ENCODE data around the gene ABCA7.
"Not testable (repeated sequence)": the region's sequence is repeated elsewhere in the genome, so short reads cannot be mapped to it uniquely, and the experiment has no call there.

The ABCA7 gene

DNA sequence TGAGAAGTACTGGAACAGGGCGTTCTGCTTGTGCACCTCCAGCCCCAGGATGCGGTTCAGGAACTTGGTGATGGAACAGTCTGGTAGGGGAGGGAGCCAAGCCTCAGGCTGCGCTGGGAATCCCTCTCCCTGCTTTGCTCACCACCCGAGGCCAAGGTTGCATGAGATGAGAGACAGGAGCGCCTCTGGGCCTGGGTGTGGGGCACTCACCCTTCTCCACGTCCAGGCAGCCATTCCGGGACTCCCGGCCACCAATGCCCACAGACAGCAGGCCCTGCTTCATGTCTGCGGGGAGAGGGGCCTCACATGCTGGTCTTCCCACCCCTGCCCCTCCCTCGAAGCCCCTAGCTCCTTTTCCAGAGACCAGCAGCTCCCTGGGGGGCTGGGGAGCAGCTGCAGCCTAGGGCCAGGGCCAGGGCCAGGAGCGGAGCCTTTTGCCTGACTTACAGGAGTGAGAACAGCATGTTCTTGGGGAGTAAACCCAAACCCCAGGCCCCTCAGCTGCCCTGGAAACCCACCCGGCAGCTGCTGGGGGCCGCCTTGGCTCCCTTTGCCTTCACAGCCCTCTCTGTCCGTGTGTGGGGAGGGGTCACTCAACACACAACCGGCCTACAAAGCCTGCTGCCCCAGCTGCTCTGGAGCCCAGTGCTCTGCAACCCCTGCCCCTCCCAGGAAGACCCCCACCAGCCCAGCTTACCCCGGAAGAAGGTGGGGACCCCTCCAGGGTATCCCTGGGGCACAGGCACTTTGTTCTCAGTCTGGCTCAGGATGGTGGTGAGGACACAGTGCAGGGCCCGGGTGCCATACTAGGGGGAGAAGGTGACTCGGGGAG, 71.1 kb downstream of the ABCA7 start:
- no peak for DNase-seq (ENCODE audit: low read depth)
- TF ChIP-seq CTCF (IDR thresholded peaks at IDR 0.05; ENCODE audit: low read depth, low read length) = no peak
- TF ChIP-seq, protein P1, sequence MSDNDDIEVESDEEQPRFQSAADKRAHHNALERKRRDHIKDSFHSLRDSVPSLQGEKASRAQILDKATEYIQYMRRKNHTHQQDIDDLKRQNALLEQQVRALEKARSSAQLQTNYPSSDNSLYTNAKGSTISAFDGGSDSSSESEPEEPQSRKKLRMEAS (IDR thresholded peaks at IDR 0.05; ENCODE audit: low read depth, low read length) = no peak
- no peak for TF ChIP-seq MYC (IDR thresholded peaks at IDR 0.05; ENCODE audit: low read depth, low read length)
- TF ChIP-seq POLR2A (IDR thresholded peaks at IDR 0.05; ENCODE audit: extremely low read depth, insufficient read length) = no peak
- no peak overlapping the region for H3K4me3 ChIP-seq (ENCODE audit: low read depth, low read length)

- no peak for TF ChIP-seq CTCF (IDR thresholded peaks at IDR 0.05; ENCODE audit: low read depth, low read length)
- TF ChIP-seq, protein P1 (IDR thresholded peaks at IDR 0.05; ENCODE audit: low read depth, low read length) = no peak
- H3K4me3 ChIP-seq (ENCODE audit: low read depth, low read length) = no peak overlapping the region
- DNase-seq (ENCODE audit: low read depth) = no peak
Observed at GRCh38 chr19:1111641-1112267, 71.8 kb downstream of the ABCA7 start.

DNA sequence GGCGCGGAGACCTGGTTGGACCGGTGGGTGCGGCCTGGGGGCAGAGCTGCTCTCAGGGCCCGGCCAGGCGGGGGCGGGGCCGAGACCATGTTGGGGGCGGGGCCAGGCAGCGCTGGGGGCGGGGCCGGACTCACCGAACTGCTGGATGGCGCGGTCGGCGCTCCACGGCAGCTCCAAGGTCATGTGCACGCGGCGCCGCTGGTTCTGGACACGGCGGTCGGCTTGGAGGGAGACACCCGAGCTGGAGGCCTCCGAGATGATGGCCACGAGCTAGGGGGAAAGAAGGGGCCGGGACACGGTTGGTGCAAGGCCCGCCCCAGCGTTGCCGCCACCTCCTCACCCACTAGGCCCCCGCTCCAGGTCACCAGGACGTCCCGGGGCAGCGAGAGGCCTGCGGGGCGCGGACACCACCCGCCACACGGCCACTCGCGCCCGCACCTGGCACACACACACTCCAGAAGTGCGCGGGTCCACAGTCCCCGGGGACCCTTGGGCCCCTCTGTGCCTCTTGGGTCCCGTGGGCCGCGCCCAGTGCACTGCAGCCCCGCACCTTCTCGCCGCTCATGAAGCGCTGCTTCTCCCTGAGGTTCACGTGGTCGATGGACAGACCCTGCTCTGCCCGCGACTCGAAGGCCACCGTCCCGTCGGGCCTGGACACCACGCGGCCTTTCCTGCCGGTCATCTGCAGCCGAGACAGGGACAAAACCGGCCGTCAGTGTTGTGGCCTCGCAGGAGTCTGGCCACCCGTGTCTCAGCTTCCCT, 72.5 kb downstream of the ABCA7 start:
- no peak overlapping the region for H3K4me3 ChIP-seq (ENCODE audit: low read depth, low read length)
- TF ChIP-seq MYC (IDR thresholded peaks at IDR 0.05; ENCODE audit: low read depth, low read length) = no peak
- TF ChIP-seq POLR2A (IDR thresholded peaks at IDR 0.05; ENCODE audit: extremely low read depth, insufficient read length) = no peak
- no peak for TF ChIP-seq CTCF (IDR thresholded peaks at IDR 0.05; ENCODE audit: low read depth, low read length)
- TF ChIP-seq, protein P1 (IDR thresholded peaks at IDR 0.05; ENCODE audit: low read depth, low read length) = no peak
- no peak for DNase-seq (ENCODE audit: low read depth)

DNA sequence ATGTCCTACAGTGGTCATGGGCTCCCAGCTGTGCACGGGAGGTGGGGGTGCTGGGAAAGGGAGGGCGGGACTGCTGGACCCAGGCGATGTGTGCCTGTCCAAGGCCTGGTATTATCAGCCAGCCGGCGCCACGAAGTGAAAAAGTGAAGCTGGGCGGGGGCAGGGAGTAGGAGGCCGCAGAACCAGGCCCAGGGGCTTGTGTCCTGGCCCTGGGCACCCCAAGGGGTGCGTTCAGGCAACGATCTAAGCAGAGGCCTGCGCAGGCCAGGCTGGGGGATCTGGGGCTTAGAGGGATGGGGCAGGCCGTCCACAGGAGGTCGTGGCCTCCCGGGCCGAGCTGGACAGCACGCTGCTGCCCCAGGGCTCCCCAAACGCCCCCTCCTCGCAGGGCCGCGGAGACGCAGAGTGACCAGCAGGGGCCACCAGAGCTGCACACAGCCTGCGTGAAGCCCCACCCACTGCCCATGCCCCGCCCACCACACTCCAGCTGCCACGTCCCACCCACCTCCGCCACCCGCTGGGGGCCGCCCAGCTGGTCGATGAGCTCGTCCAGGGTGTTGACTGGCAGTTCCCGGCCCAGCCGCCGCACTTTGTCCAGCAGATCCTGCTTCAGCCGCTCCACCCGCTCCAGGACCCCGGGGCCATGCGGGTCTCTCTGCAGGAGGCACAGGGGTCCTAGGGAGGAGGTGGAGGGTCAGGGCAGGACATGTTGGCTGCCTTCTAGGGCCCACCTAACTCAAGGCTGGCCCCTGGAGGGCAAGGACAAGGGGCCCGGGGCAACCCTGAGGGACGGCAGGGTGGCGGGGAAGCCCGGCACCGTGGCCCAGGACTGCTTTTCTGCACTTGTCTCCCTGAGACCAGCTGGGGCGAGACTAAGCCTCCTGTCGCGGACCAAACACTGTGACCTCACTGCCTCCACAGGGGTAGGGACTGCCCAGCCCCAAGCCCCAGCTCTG, 73.4 kb downstream of the ABCA7 start:
- TF ChIP-seq, protein P1 (IDR thresholded peaks at IDR 0.05; ENCODE audit: low read depth, low read length) = peak; percentile 19; the same call in 1 of the 2 replicates
- TF ChIP-seq MYC (IDR thresholded peaks at IDR 0.05; ENCODE audit: low read depth, low read length) (no peak), CTCF (IDR thresholded peaks at IDR 0.05; ENCODE audit: low read depth, low read length) (peak; percentile 53)
- H3K4me3 ChIP-seq (ENCODE audit: low read depth, low read length) = no peak overlapping the region
- peak; percentile 88 for DNase-seq (ENCODE audit: low read depth)

DNA sequence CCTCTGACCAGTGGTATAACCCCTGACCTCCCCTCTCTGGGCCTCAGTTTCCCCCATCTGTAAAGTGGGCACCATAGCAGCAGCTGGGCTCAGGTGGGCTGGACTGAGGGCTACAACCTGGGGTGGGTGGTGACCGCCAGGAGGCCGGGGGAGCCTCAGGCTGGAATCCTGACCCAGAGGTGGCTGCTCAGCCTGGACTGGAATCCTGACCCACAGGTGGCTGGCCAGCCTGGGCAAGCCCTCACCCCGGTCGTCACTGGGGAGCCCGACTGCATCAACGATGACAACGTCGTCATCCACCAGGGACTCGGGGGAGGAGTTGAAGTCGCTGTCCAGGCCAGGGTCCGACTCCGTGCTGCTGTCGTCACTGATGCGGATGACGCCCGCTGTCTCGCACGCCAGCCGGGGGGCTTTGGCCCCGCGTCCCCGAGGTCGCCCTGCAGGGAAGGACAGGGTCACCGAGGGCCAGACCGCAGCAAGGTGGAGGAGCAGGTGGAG, 74.1 kb downstream of the ABCA7 start:
- DNase-seq (ENCODE audit: low read depth) = no peak
- no peak overlapping the region for H3K4me3 ChIP-seq (ENCODE audit: low read depth, low read length)
- TF ChIP-seq MYC (IDR thresholded peaks at IDR 0.05; ENCODE audit: low read depth, low read length) (no peak), POLR2A (IDR thresholded peaks at IDR 0.05; ENCODE audit: extremely low read depth, insufficient read length) (no peak), CTCF (IDR thresholded peaks at IDR 0.05; ENCODE audit: low read depth, low read length) (no peak)
- TF ChIP-seq, protein P1 (IDR thresholded peaks at IDR 0.05; ENCODE audit: low read depth, low read length) = no peak

DNA sequence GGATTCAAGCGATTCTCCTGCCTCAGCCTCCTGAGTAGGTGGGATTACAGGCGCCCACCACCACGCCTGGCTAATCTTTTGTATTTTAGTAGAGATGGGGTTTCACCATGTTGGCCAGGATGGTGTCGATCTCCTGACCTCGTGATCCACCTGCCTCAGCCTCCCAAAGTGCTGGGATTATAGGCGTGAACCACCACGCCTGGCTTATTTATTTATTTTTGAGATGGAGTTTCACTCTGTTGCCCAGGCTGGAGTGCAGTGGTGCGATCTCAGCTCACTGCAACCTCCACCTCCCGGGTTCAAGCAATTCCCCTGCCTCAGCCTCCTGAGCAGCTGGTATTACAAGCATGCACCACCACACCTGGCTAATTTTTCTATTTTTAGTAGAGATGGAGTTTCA, 74.8 kb downstream of the ABCA7 start:
- not testable (repeated sequence) for DNase-seq (ENCODE audit: low read depth); H3K4me3 ChIP-seq (ENCODE audit: low read depth, low read length)

Measured in NB4 (cell line).